ENCODE measurements around the gene RASSF5. TPM values are rescaled to one million over a fixed set of nuclear protein-coding genes. Genes with fewer than 3 reads are reported as not detected.

RASSF5 gene
- total RNA-seq, 1 experiment from 2014 or later, result 1.3 TPM

DNA sequence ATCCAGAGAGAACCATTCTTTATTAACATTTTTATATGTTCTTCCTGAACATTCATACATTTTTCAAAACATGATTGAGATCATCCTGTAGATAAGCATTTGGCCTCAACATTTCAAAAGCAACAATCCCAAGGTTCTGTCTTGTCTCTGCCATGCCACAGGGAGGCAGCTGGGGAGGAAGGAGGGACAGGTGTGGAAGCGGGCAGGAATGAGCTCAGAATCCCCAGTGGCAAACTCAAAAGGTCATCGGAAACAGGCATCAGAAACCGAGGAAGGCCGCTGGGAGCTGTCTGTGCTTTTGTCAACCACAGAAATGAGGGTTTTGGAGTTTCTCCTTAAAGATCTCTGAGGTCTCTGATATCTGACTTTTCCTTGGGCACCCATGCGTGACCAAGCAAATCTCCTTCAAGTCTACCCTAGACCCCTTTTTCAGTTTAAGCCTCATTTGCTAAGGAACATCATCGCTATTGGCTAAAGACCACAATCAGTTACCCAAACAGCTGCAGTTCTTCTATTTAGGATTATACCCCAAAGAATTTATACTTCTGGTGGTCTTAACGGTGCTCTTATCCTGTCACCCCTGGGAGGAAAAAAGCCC, 34.0 kb downstream of the RASSF5 start:
- POLR2A ChIA-PET, result no interaction called here

DNA sequence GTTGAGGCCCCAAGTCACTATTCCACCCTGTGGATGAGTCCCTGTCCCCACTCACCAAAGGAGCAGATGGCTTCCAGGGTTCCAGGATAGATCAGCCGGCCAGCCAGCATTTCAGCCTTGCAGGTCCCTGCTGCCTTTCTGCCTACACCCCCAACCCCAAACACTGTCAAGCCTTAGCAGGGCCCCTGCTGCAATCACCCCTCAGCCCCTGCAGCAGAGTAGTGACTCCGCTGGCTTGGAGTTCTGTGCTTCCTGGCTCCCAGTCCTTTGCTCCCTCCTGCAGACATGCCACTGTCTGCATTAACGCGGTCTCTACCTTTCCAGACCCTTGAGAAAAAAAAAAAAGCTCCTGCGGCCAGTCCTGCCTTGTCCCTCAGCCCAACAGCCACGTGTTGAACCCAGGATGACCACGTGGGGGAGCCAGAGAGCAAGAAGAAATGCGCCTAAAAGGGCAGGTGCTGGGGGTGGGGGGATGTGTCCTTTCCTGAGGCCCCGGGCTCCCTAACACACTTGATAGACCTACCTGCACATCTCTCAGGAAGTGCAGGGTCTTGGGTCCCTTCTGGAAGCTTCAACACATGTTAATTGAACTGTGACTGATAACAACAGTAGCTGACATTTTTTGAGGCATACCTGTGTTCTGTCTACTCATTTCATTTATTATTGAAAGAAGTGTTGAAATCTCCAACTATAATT, 37.4 kb downstream of the RASSF5 start:
- POLR2A ChIA-PET, result interaction anchor here (0.6 to 1.0 kb wide), 3 partner anchors 10 to 49 kb away, joined by 3 to 4 read pairs (median 3); no protein-coding TSS in a partner anchor
- TF ChIP-seq, protein P1, sequence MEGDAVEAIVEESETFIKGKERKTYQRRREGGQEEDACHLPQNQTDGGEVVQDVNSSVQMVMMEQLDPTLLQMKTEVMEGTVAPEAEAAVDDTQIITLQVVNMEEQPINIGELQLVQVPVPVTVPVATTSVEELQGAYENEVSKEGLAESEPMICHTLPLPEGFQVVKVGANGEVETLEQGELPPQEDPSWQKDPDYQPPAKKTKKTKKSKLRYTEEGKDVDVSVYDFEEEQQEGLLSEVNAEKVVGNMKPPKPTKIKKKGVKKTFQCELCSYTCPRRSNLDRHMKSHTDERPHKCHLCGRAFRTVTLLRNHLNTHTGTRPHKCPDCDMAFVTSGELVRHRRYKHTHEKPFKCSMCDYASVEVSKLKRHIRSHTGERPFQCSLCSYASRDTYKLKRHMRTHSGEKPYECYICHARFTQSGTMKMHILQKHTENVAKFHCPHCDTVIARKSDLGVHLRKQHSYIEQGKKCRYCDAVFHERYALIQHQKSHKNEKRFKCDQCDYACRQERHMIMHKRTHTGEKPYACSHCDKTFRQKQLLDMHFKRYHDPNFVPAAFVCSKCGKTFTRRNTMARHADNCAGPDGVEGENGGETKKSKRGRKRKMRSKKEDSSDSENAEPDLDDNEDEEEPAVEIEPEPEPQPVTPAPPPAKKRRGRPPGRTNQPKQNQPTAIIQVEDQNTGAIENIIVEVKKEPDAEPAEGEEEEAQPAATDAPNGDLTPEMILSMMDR (IDR thresholded peaks at IDR 0.05; ENCODE audit: insufficient read depth in 1 of 2, low read depth in 1 of 2, low read length in 1 of 2, severe bottlenecking in 1 of 2, unreplicated experiment in 1 of 2), result peak; percentile 80 to 94
- Mint-ChIP-seq H3K9me3 (ENCODE audit: unreplicated experiment) (no peaks in the 10 kb centered on the region), H3K4me1 (ENCODE audit: low read depth, unreplicated experiment) (no peaks in the 10 kb centered on the region), H3K27ac (ENCODE audit: unreplicated experiment) (no peak overlapping the region), H3K4me3 (ENCODE audit: unreplicated experiment) (no peak overlapping the region), H3K27me3 (ENCODE audit: insufficient read depth, unreplicated experiment) (peaks cover 7% of the 10 kb centered on the region), H3K36me3 (ENCODE audit: insufficient read depth, unreplicated experiment) (no peaks in the 10 kb centered on the region)
- no peaks in the 10 kb centered on the region for H3K36me3 ChIP-seq (ENCODE audit: control insufficient read depth, insufficient read depth, low read length)
- H3K9me3 ChIP-seq, result no peaks in the 10 kb centered on the region
- no TSS peak for BruUV-seq (replicated peaks)
- H3K4me3 ChIP-seq (ENCODE audit: low read depth, low read length), result no peak overlapping the region
- DNase-seq, result peak; percentile 77 to 89
- no peaks in the 10 kb centered on the region for H3K27me3 ChIP-seq (replicated peaks; ENCODE audit: control insufficient read depth, insufficient read depth, low read length)
- no peaks in the 10 kb centered on the region for H3K4me1 ChIP-seq
- CTCF ChIA-PET, result interaction anchor here (0.6 to 2.6 kb wide), 9 partner anchors 9 to 65 kb away, joined by 3 to 23 read pairs (median 3); no protein-coding TSS in a partner anchor
- intact Hi-C loops (cut with micrococcal nuclease; ENCODE audit: unreplicated experiment), result loop anchor here (1.0 to 5.0 kb wide), 3 partner anchors 37 to 54 kb away; partner anchors contain the start of gene RASSF5

More for the DNA sequence above, 34.0 kb downstream of the RASSF5 start:
- Histone ChIP-seq H3K36me3 (ENCODE audit: control insufficient read depth, insufficient read depth, low read length) (no peaks in the 10 kb centered on the region), H3K4me1 (no peaks in the 10 kb centered on the region), H3K4me3 (ENCODE audit: low read depth, low read length) (no peak overlapping the region), H3K9me3 (no peaks in the 10 kb centered on the region), H3K27me3 (replicated peaks; ENCODE audit: control insufficient read depth, insufficient read depth, low read length) (no peaks in the 10 kb centered on the region; the same call in 1 of the 2 replicates)
- no peak overlapping the region for H3K4me3 Mint-ChIP-seq (ENCODE audit: unreplicated experiment)
- BruUV-seq (replicated peaks), result no TSS peak
- CTCF ChIA-PET, result interaction anchor here (0.9 to 1.1 kb wide), 3 partner anchors 38 to 62 kb away, joined by 3 to 4 read pairs (median 3); no protein-coding TSS in a partner anchor
- peaks cover 1% of the 10 kb centered on the region for H3K27me3 Mint-ChIP-seq (ENCODE audit: insufficient read depth, unreplicated experiment)
- H3K9me3 Mint-ChIP-seq (ENCODE audit: unreplicated experiment), result no peaks in the 10 kb centered on the region
- intact Hi-C loops (cut with micrococcal nuclease; ENCODE audit: unreplicated experiment), result no loop called here
- no peaks in the 10 kb centered on the region for H3K4me1 Mint-ChIP-seq (ENCODE audit: low read depth, unreplicated experiment)
- H3K27ac Mint-ChIP-seq (ENCODE audit: unreplicated experiment), result no peak overlapping the region
- H3K36me3 Mint-ChIP-seq (ENCODE audit: insufficient read depth, unreplicated experiment), result no peaks in the 10 kb centered on the region
- DNase-seq, result no peak
- TF ChIP-seq, protein P1 (IDR thresholded peaks at IDR 0.05; ENCODE audit: insufficient read depth in 1 of 2, low read depth in 1 of 2, low read length in 1 of 2, severe bottlenecking in 1 of 2, unreplicated experiment in 1 of 2), result no peak

DNA sequence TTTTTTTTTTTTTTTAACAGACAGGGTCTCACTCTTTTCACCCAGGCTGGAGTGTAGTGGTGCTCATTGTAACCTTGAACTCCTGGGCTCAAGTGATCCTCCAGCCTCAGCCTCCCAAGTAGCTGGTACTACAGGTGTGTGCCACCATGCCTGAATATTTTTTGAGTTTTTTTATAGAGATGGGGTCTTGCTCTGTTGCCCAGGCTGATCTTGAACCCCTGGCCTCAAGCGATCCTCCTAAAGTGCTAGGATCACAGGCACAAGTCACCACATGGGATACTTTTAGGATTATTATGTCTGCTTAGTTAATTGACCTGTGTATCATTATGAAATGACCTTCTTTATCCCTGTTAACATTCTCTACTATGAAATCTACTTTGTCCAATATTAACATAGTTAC, 38.0 kb downstream of the RASSF5 start:
- Histone ChIP-seq H3K27me3 (replicated peaks; ENCODE audit: control insufficient read depth, insufficient read depth, low read length) (no peaks in the 10 kb centered on the region), H3K4me1 (no peaks in the 10 kb centered on the region), H3K36me3 (ENCODE audit: control insufficient read depth, insufficient read depth, low read length) (no peaks in the 10 kb centered on the region), H3K4me3 (ENCODE audit: low read depth, low read length) (no peak overlapping the region), H3K9me3 (no peaks in the 10 kb centered on the region)
- ChIA-PET POLR2A (interaction anchor here (0.6 to 1.0 kb wide), 2 partner anchors 38 to 48 kb away, joined by 3 to 4 read pairs; no protein-coding TSS in a partner anchor), CTCF (interaction anchor here (0.6 to 2.6 kb wide), 8 partner anchors 10 to 66 kb away, joined by 3 to 23 read pairs (median 5); no protein-coding TSS in a partner anchor)
- no peak for DNase-seq
- H3K36me3 Mint-ChIP-seq (ENCODE audit: insufficient read depth, unreplicated experiment), result no peaks in the 10 kb centered on the region
- no peak overlapping the region for H3K27ac Mint-ChIP-seq (ENCODE audit: unreplicated experiment)
- H3K9me3 Mint-ChIP-seq (ENCODE audit: unreplicated experiment), result no peaks in the 10 kb centered on the region
- BruUV-seq (replicated peaks), result no TSS peak
- peaks cover 7% of the 10 kb centered on the region for H3K27me3 Mint-ChIP-seq (ENCODE audit: insufficient read depth, unreplicated experiment)
- no peaks in the 10 kb centered on the region for H3K4me1 Mint-ChIP-seq (ENCODE audit: low read depth, unreplicated experiment)
- TF ChIP-seq, protein P1 (IDR thresholded peaks at IDR 0.05; ENCODE audit: insufficient read depth in 1 of 2, low read depth in 1 of 2, low read length in 1 of 2, severe bottlenecking in 1 of 2, unreplicated experiment in 1 of 2), result no peak
- no peak overlapping the region for H3K4me3 Mint-ChIP-seq (ENCODE audit: unreplicated experiment)
- intact Hi-C loops (cut with micrococcal nuclease; ENCODE audit: unreplicated experiment), result loop anchor here (1.0 to 5.0 kb wide), 2 partner anchors 38 kb away; partner anchors contain the start of gene RASSF5
